Thoracic aorta (tissue), 2 donors: ENCODE measurements around the gene PREX1. TPM values are rescaled to one million over a fixed set of nuclear protein-coding genes. Genes with fewer than 3 reads are reported as not detected.

Experiments used
- ATAC-seq: fragments of 150-250 bp; one replicate; pipeline ENCODE4 v1.8.0; 2017; ENCODE audit warnings: low read depth; ENCODE audit not compliant: insufficient number of reproducible peaks, low FRiP score
- DNase-seq: peaks from one replicate; pipeline ENCODE4 v3.0.0-alpha.2; 2020; ENCODE audit warnings: low spot score
- H3K27ac ChIP-seq, 2 donors: fragments of 200-600 bp; sonication (generic); 1 replicate in 1 of 2; 2 replicates in 1 of 2; pipeline ENCODE4 v1.5.1; 2016; ENCODE audit warnings: mild to moderate bottlenecking in 2 of 2, moderate library complexity in 2 of 2
- H3K27me3 ChIP-seq: fragments of 200-600 bp; sonication (generic); replicated peaks from 2 replicates; pipeline ENCODE4 v1.6.0; 2016; ENCODE audit warnings: mild to moderate bottlenecking; ENCODE audit not compliant: insufficient read depth
- H3K36me3 ChIP-seq: fragments of 200-600 bp; sonication (generic); one replicate; pipeline ENCODE4 v1.5.1; 2016
- H3K4me1 ChIP-seq, 2 donors: fragments of 200-600 bp; sonication (generic); 1 replicate in 1 of 2; 2 replicates in 1 of 2; pipeline versions ENCODE4 v1.5.1 to v1.6.0; 2016; ENCODE audit warnings: low read depth in 2 of 2, mild to moderate bottlenecking in 1 of 2; ENCODE audit not compliant: control insufficient read depth in 1 of 2
- H3K4me3 ChIP-seq: fragments of 200-600 bp; sonication (generic); 2 replicates; pipeline ENCODE4 v1.5.1; 2016; ENCODE audit warnings: mild to moderate bottlenecking
- H3K9me3 ChIP-seq: fragments of 200-600 bp; sonication (generic); 2 replicates; pipeline ENCODE4 v1.5.1; 2016
- total RNA-seq, 2 donors: library from RNA; depleted of rRNA; stranded (reverse); fragments of >200 nt; gene quantifications; one replicate each; pipeline versions ENCODE4 v1.1.0 to v1.2.3, GENCODE V29; 2016
- TF ChIP-seq, protein P1 (sequence below): fragments of 200-600 bp; sonication (generic); IDR thresholded peaks from one replicate; pipeline ENCODE4 v1.5.1; 2019; ENCODE audit warnings: antibody characterized with exemption

PREX1 gene
- total RNA-seq, 2 donors from 2014 or later: 94.6 to 101 TPM

DNA sequence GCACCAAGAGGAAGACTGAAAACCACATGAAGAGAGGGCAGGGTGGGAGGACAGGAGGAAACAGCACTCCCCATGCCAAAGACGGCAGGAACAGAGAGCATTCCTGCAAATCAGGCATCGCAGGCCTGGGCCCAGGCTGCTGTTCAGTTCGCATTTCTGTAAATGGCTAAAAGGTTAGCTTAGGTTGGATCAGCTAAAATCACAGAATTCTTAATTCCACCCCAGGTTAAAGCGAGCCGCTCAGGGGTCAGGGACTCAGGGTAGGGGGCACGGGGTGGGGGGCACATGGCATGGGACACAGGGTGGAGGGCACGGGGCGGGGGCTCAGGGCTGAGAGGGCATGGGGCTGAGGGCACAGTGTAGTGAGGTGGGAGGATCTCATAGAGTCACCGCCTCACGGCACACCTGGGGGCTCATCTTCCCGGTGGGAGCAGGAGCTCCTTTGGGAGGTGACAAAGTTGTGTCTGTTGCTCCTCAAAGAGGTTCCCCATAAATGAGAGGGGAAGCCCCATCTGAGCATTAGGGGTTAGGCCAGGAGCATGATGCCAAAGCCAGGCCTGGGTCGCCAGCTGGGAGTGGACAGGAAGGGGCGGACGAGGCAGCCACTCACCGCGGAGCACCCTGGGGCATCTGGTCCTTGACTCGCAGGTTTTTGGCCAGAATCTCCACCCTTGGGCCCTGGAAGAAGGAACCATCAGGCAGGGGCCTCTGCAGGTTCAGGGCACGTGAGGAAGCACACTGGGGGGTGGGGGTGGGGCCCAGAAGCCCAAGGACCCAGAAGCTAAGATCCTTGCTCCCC, 200.7 kb downstream of the PREX1 start:
- no peaks in the 10 kb centered on the region for H3K27me3 ChIP-seq
- H3K27ac ChIP-seq: peak overlapping the region in 1 of 2 donors; percentile 28
- peaks cover 64% of the 10 kb centered on the region for H3K36me3 ChIP-seq
- H3K9me3 ChIP-seq: no peaks in the 10 kb centered on the region
- H3K4me3 ChIP-seq: no peak overlapping the region
- H3K4me1 ChIP-seq: no peaks in the 10 kb centered on the region
- DNase-seq (no peak), ATAC-seq (no peak)
- TF ChIP-seq, protein P1, sequence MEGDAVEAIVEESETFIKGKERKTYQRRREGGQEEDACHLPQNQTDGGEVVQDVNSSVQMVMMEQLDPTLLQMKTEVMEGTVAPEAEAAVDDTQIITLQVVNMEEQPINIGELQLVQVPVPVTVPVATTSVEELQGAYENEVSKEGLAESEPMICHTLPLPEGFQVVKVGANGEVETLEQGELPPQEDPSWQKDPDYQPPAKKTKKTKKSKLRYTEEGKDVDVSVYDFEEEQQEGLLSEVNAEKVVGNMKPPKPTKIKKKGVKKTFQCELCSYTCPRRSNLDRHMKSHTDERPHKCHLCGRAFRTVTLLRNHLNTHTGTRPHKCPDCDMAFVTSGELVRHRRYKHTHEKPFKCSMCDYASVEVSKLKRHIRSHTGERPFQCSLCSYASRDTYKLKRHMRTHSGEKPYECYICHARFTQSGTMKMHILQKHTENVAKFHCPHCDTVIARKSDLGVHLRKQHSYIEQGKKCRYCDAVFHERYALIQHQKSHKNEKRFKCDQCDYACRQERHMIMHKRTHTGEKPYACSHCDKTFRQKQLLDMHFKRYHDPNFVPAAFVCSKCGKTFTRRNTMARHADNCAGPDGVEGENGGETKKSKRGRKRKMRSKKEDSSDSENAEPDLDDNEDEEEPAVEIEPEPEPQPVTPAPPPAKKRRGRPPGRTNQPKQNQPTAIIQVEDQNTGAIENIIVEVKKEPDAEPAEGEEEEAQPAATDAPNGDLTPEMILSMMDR: no peak

DNA sequence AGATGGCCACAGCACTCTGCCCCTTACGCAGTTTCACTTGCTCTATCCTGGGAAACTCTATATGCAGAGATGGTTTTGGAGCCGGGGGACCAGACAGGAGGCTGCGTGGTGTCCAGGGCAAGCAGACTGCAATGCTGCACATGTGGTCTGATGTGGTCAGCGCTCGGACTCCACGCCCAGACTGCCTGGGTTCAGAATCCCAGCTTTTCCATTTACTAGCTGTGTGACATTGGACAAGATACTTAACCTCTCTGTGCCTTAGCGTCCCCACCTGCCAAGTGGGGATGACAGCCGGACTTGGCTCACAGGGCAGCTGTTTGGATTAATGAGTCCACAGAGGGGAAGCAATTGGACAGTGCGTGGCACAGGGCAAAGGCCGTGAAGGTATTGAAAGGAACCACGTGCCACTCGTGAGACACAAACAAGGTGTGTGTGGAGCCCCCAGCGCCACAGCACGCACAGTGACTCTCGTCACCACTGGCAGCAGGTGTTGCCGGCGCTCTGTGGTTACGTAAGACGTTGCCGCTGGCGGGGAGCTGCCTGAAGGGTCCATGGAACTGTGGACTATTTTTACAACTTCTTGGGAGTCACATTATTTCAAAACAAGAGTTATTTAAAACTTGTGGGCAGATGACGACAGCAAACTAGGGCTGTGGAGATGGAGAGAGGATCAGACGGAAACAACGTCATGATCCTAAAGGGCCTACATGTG, 201.4 kb downstream of the PREX1 start:
- Histone ChIP-seq H3K27me3 (no peaks in the 10 kb centered on the region), H3K4me3 (no peak overlapping the region), H3K9me3 (no peaks in the 10 kb centered on the region), H3K36me3 (peaks cover 57% of the 10 kb centered on the region), H3K4me1 (peaks cover 0 to 1% of the 10 kb centered on the region in 2 donors), H3K27ac (peak overlapping the region in 1 of 2 donors; percentile 28)
- no peak for DNase-seq
- TF ChIP-seq, protein P1: no peak
- no peak for ATAC-seq

DNA sequence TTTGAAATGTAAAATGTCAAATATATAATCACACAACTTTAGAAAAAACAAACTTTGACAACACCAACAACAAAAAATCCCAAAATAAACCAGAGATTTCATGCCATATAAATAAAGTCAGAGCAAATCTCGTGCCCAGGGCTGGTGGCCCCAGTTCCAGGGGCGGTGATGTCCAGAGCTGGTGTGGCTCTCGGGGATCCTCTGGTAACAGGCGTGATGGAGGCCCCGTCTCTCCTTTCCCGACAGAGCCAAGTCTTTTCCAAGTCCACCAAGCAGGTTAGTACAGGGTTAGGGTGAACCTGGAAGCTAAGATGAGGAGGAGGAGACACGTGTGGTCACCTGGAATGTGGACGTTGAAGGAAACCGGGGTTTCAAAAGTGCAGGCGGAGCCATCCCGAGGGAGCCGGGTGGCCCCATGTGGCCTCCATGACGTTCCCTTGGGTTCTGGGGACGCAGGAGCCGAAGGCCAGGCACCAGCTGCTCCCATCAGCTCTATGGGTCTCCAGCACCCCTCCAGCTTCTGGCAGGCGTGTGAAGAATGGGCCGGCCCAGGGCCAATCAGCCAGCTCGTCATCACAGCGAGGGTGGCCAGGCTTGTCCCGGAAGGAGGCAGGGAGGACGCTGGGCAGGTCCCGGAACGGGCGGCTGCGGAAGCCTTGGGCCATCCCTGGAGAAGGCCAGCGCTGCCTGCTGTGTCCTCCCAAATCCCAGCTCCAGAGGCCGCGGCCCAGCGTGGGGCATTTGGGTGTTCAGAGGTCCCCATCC, 202.5 kb downstream of the PREX1 start:
- Histone ChIP-seq H3K4me1 (peaks cover 0 to 12% of the 10 kb centered on the region in 2 donors), H3K9me3 (no peaks in the 10 kb centered on the region), H3K4me3 (no peak overlapping the region), H3K27me3 (no peaks in the 10 kb centered on the region), H3K27ac (no peak overlapping the region), H3K36me3 (peaks cover 48% of the 10 kb centered on the region)
- ATAC-seq: no peak
- TF ChIP-seq, protein P1: no peak
- DNase-seq: no peak

DNA sequence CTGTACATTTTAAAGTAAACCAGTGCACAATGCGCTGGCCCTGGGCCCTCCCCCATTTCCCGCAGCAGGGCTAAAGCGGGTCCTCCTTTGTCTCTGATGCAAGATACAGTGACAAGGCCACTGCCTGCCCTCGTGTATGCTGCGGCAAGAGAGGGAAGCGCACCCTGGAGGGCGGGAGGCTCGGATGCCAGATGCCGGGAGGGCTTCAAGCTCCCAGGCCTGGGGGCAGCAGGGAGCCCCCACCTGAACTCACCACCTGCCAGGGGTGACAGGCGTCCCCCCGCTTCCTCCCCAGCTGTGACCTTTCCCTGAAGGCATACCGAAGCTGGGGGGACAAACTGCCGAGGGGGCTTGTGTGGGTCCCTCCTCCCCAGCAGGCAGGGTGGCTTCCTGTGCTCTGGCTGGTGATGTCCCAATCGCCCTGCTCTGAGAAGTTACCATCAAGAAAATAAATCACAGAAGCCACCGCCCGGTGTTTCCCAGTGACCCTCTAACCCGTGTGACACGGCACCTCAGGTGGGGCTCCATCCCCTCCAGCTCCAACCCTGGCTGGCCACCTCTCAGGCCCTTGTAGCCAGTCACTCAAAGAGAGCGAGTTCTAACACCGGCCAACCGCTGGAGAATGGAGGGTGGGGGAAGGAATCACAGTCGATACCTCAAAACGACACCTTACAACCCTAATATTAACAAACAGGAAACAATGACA, 203.3 kb downstream of the PREX1 start:
- Histone ChIP-seq H3K27me3 (no peaks in the 10 kb centered on the region), H3K4me1 (peaks cover 0 to 19% of the 10 kb centered on the region in 2 donors), H3K36me3 (peaks cover 40% of the 10 kb centered on the region), H3K4me3 (no peak overlapping the region), H3K27ac (no peak overlapping the region), H3K9me3 (no peaks in the 10 kb centered on the region)
- no peak for ATAC-seq
- TF ChIP-seq, protein P1: no peak
- DNase-seq: no peak
